Measurements from ENCODE around the gene PDPR. TPM values are rescaled to one million over a fixed set of nuclear protein-coding genes. Genes with fewer than 3 reads are reported as not detected.
"Not testable (repeated sequence)": the region's sequence is repeated elsewhere in the genome, so short reads cannot be mapped to it uniquely, and the experiment has no call there.

PDPR gene
- total RNA-seq (2012; rRNA removed) (10.0 and 12.2 TPM in 2 replicates), polyA plus RNA-seq (2012; rRNA removed) (19.0 and 19.4 TPM in 2 replicates), Bru-seq, nascent RNA (percentile 73 among the genes with signal in this experiment), BruChase-seq, experiment 1, labeled RNA remaining after a 6-hour chase (percentile 87 among the genes with signal in this experiment), BruChase-seq, experiment 2, labeled RNA remaining after a 2-hour chase (percentile 80 among the genes with signal in this experiment)
- polyA plus RNA-seq (2012; cell fraction: cytosol; rRNA removed): 7.5 and 9.4 TPM in 2 replicates
- polyA plus RNA-seq (2012; cell fraction: nucleus; rRNA removed; ENCODE audit: low replicate concordance): 41.2 and 66.5 TPM in 2 replicates
- long read RNA-seq, partial matches to known transcripts: 1 of 9 reads
- long read RNA-seq, other reads (novel, unspliced or antisense): 8 of 9 reads

- ATAC-seq (ENCODE audit: low read depth) (peak; percentile 95), DNase-seq (peak; percentile 86)
- H4K20me1 ChIP-seq (ENCODE audit: insufficient read depth, low read length); H4K91ac ChIP-seq (ENCODE audit: insufficient read depth, low read depth, low read length); H3K9me3 ChIP-seq (ENCODE audit: control insufficient read depth, insufficient read depth, low read length); H2BK15ac ChIP-seq (ENCODE audit: low read depth, low read length); intact Hi-C loops (cut with micrococcal nuclease); dilution Hi-C loops (cut with HindIII; ENCODE audit: low sequenced_read_pairs, unreplicated experiment); in situ Hi-C loops (cut with MboI; ENCODE audit: low sequenced_read_pairs); POLR2A ChIA-PET (ENCODE audit: unreplicated experiment); H3K9me1 ChIP-seq (ENCODE audit: insufficient read depth, low read length); H2BK20ac ChIP-seq (ENCODE audit: low read depth, low read length); H3K4me1 ChIP-seq (ENCODE audit: control insufficient read depth, insufficient read depth, low read length); H3K36me3 ChIP-seq (ENCODE audit: control insufficient read depth, insufficient read depth, low read length); CTCF ChIA-PET; H3K18ac ChIP-seq (ENCODE audit: low read depth, low read length); H3K56ac ChIP-seq (ENCODE audit: extremely low read depth, insufficient read depth, low read length); H2BK120ac ChIP-seq (ENCODE audit: low read depth, low read length); H3K4ac ChIP-seq (ENCODE audit: low read depth, low read length); H3K27me3 ChIP-seq (ENCODE audit: control insufficient read depth, insufficient read depth, low read length); H2AK5ac ChIP-seq (ENCODE audit: low read depth, low read length); H2AK9ac ChIP-seq (replicated peaks; ENCODE audit: low read depth, low read length, poor library complexity): not testable (repeated sequence)
- peaks cover 3 to 28% of the 10 kb centered on the region in 2 experiments; a peak in 3 of 4 replicates for H3K79me1 ChIP-seq (ENCODE audit: low read depth in 1 of 2, low read length in 2 of 2)
- H3K27ac ChIP-seq (ENCODE audit: insufficient read depth, low read length): peak within 1 kb of the TSS; percentile 91
- H2AFZ ChIP-seq (replicated peaks; ENCODE audit: low read length, poor library complexity): peak within 1 kb of the TSS; percentile 86
- 0% methylated on average over 29 of the region's 88 CpGs; no CpG with 5 or more reads in 1 of the 2 experiments for WGBS, 2 experiments (ENCODE audit: extremely low coverage in 2 of 2, insufficient read length in 1 of 2)
- BruUV-seq (replicated peaks): TSS peak; percentile 49
- peak within 1 kb of the TSS; percentile 87 for H3K4me3 ChIP-seq (ENCODE audit: insufficient read depth, low read depth, low read length)
- peak within 1 kb of the TSS; percentile 91 for H3K4me2 ChIP-seq (ENCODE audit: low read depth, low read length)
- H2BK5ac ChIP-seq (ENCODE audit: low read depth, low read length, poor library complexity, severe bottlenecking): peak within 1 kb of the TSS; percentile 56
- peak within 1 kb of the TSS; percentile 80 for H3K9ac ChIP-seq (ENCODE audit: low read depth, low read length)
- peak within 1 kb of the TSS; percentile 59; the same call in 1 of the 2 replicates for H4K5ac ChIP-seq (ENCODE audit: low read depth, low read length)
- peak within 1 kb of the TSS; percentile 59; the same call in 1 of the 2 replicates for H3K14ac ChIP-seq (replicated peaks; ENCODE audit: low read depth, low read length)
- TF ChIP-seq, protein P1, sequence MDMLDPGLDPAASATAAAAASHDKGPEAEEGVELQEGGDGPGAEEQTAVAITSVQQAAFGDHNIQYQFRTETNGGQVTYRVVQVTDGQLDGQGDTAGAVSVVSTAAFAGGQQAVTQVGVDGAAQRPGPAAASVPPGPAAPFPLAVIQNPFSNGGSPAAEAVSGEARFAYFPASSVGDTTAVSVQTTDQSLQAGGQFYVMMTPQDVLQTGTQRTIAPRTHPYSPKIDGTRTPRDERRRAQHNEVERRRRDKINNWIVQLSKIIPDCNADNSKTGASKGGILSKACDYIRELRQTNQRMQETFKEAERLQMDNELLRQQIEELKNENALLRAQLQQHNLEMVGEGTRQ (IDR thresholded peaks at IDR 0.05; ENCODE audit: low read depth, low read length): peak; percentile 84
- TF ChIP-seq POLR2A (IDR thresholded peaks at IDR 0.05; ENCODE audit: low read depth, low read length): peak; percentile 32; the same call in 1 of the 2 replicates
- peak; percentile 90 for TF ChIP-seq BHLHE40 (IDR thresholded peaks at IDR 0.05; ENCODE audit: low read depth, low read length)
- 0 out of 2 replicates have a peak within 1 kb of the TSS, but pooled peaks have one; percentile 38 for H3K23ac ChIP-seq (ENCODE audit: low read depth, low read length)
- peak within 1 kb of the TSS; percentile 70 to 74; a peak in 2 of 4 replicates for H4K8ac ChIP-seq (ENCODE audit: low read depth in 2 of 2, low read length in 2 of 2)
Observed at GRCh38 chr16:70113982-70114826, at the start of gene PDPR. Gene PDPR (plus strand): TSS chr16:70114332. CDS start chr16:70120493, 6,161 bp downstream.

- peak overlapping the region; percentile 99 for H3K4me2 ChIP-seq (ENCODE audit: low read depth, low read length)
- POLR2A ChIA-PET (ENCODE audit: unreplicated experiment); H3K18ac ChIP-seq (ENCODE audit: low read depth, low read length); H2AFZ ChIP-seq (replicated peaks; ENCODE audit: low read length, poor library complexity); H3K36me3 ChIP-seq (ENCODE audit: control insufficient read depth, insufficient read depth, low read length); H3K9me1 ChIP-seq (ENCODE audit: insufficient read depth, low read length); intact Hi-C loops (cut with micrococcal nuclease); CTCF ChIA-PET; BruUV-seq (replicated peaks); H2BK20ac ChIP-seq (ENCODE audit: low read depth, low read length); dilution Hi-C loops (cut with HindIII; ENCODE audit: low sequenced_read_pairs, unreplicated experiment); H2BK120ac ChIP-seq (ENCODE audit: low read depth, low read length); H3K27me3 ChIP-seq (ENCODE audit: control insufficient read depth, insufficient read depth, low read length); H3K4me1 ChIP-seq (ENCODE audit: control insufficient read depth, insufficient read depth, low read length); H2BK5ac ChIP-seq (ENCODE audit: low read depth, low read length, poor library complexity, severe bottlenecking); H2BK15ac ChIP-seq (ENCODE audit: low read depth, low read length); in situ Hi-C loops (cut with MboI; ENCODE audit: low sequenced_read_pairs); H3K9me3 ChIP-seq (ENCODE audit: control insufficient read depth, insufficient read depth, low read length); H2AK9ac ChIP-seq (replicated peaks; ENCODE audit: low read depth, low read length, poor library complexity); H4K91ac ChIP-seq (ENCODE audit: insufficient read depth, low read depth, low read length); H3K56ac ChIP-seq (ENCODE audit: extremely low read depth, insufficient read depth, low read length): not testable (repeated sequence)
- H2AK5ac ChIP-seq (ENCODE audit: low read depth, low read length): peak overlapping the region; percentile 70
- H3K23ac ChIP-seq (ENCODE audit: low read depth, low read length): peak overlapping the region; percentile 7; the same call in 1 of the 2 replicates
- peaks cover 27% of the 10 kb centered on the region for H4K20me1 ChIP-seq (ENCODE audit: insufficient read depth, low read length)
- DNase-seq: peak; percentile 1
- H4K8ac ChIP-seq (ENCODE audit: low read depth in 2 of 2, low read length in 2 of 2): peak overlapping the region in 1 of 2 experiments; percentile 33; a peak in 1 of 4 replicates
- WGBS, 2 experiments (ENCODE audit: extremely low coverage in 2 of 2, insufficient read length in 1 of 2): no CpG with 5 or more reads among the region's 22 CpGs
- H3K4me3 ChIP-seq (ENCODE audit: insufficient read depth, low read depth, low read length): peak overlapping the region; percentile 91
- peak overlapping the region; percentile 44; the same call in 1 of the 2 replicates for H4K5ac ChIP-seq (ENCODE audit: low read depth, low read length)
- peaks cover 0 to 27% of the 10 kb centered on the region in 2 experiments; a peak in 3 of 4 replicates for H3K79me1 ChIP-seq (ENCODE audit: low read depth in 1 of 2, low read length in 2 of 2)
- peak overlapping the region; percentile 67 for H3K9ac ChIP-seq (ENCODE audit: low read depth, low read length)
- H3K27ac ChIP-seq (ENCODE audit: insufficient read depth, low read length): peak overlapping the region; percentile 15; the same call in 1 of the 2 replicates
- ATAC-seq (ENCODE audit: low read depth): peak; percentile 16
- peak overlapping the region; percentile 79 for H3K4ac ChIP-seq (ENCODE audit: low read depth, low read length)
- H3K14ac ChIP-seq (replicated peaks; ENCODE audit: low read depth, low read length): peak overlapping the region; percentile 5; the same call in 1 of the 2 replicates
Observed at GRCh38 chr16:70064841-70065370, 49.2 kb upstream of the PDPR start.
